ENCODE measurements around the gene PLIN3. TPM values are rescaled to one million over a fixed set of nuclear protein-coding genes. Genes with fewer than 3 reads are reported as not detected.

The PLIN3 gene
- total and polyA plus RNA-seq, 2 of the 4 experiments (the other 2 are of a cell fraction) = 147 to 246 TPM

GRCh38 chr19:4914736-4915501 is 47.5 kb upstream of the PLIN3 start (continued):
- no peak for TF ChIP-seq USF2 (IDR thresholded peaks at IDR 0.05; ENCODE audit: low read depth, low read length)

GRCh38 chr19:4913996-4914735 is 46.7 kb upstream of the PLIN3 start:
- H2AK9ac ChIP-seq (replicated peaks; ENCODE audit: low read depth, low read length, poor library complexity) = peak overlapping the region; percentile 89
- CTCF ChIA-PET = interaction anchor here (4.6 kb wide), 1 partner anchor 104 kb away, joined by 30 read pairs; no protein-coding TSS in a partner anchor
- ATAC-seq (ENCODE audit: low read depth) = no peak
- peak overlapping the region; percentile 94 for H4K91ac ChIP-seq (ENCODE audit: insufficient read depth, low read depth, low read length)
- H2BK120ac ChIP-seq (ENCODE audit: low read depth, low read length) = peak overlapping the region; percentile 91
- H4K5ac ChIP-seq (ENCODE audit: low read depth, low read length) = peak overlapping the region; percentile 62
- peak overlapping the region; percentile 12; the same call in 1 of the 2 replicates for H3K14ac ChIP-seq (replicated peaks; ENCODE audit: low read depth, low read length)
- peak overlapping the region; percentile 96 for H2BK5ac ChIP-seq (ENCODE audit: low read depth, low read length, poor library complexity, severe bottlenecking)
- in situ Hi-C loops (cut with MboI; ENCODE audit: low sequenced_read_pairs) (loop anchor here (5.0 kb wide), 2 partner anchors 42 to 107 kb away; no protein-coding TSS in a partner anchor), dilution Hi-C loops (cut with HindIII; ENCODE audit: low sequenced_read_pairs, unreplicated experiment) (no loop called here), intact Hi-C loops (cut with micrococcal nuclease) (no loop called here)
- peak overlapping the region; percentile 67 for H3K27ac ChIP-seq (ENCODE audit: insufficient read depth, low read length)
- H3K4ac ChIP-seq (ENCODE audit: low read depth, low read length) = peak overlapping the region; percentile 92
- peaks cover 0 to 71% of the 10 kb centered on the region in 2 experiments; a peak in 2 of 4 replicates for H3K79me1 ChIP-seq (ENCODE audit: low read depth in 1 of 2, low read length in 2 of 2)
- no peak overlapping the region for H3K9ac ChIP-seq (ENCODE audit: low read depth, low read length)
- peak overlapping the region; percentile 55 for H3K18ac ChIP-seq (ENCODE audit: low read depth, low read length)
- no peaks in the 10 kb centered on the region for H3K9me3 ChIP-seq (ENCODE audit: control insufficient read depth, insufficient read depth, low read length)
- peaks cover 38% of the 10 kb centered on the region for H3K4me1 ChIP-seq (ENCODE audit: control insufficient read depth, insufficient read depth, low read length)
- H3K56ac ChIP-seq (ENCODE audit: extremely low read depth, insufficient read depth, low read length) = no peak overlapping the region; the same call in 1 of the 2 replicates
- peaks cover 43% of the 10 kb centered on the region for H4K20me1 ChIP-seq (ENCODE audit: insufficient read depth, low read length)
- peak overlapping the region; percentile 86 for H2AFZ ChIP-seq (replicated peaks; ENCODE audit: low read length, poor library complexity)
- no peak overlapping the region for H3K4me2 ChIP-seq (ENCODE audit: low read depth, low read length)
- H3K9me1 ChIP-seq (ENCODE audit: insufficient read depth, low read length) = peaks cover 9% of the 10 kb centered on the region
- WGBS, 2 experiments (ENCODE audit: extremely low coverage in 2 of 2, insufficient read length in 1 of 2) = 84% methylated on average over 12 of the region's 24 CpGs; no CpG with 5 or more reads in 1 of the 2 experiments
- no peak overlapping the region for H3K4me3 ChIP-seq (ENCODE audit: insufficient read depth, low read depth, low read length)
- H2BK15ac ChIP-seq (ENCODE audit: low read depth, low read length) = peak overlapping the region; percentile 82; the same call in 2 of the 3 replicates
- no TSS peak for BruUV-seq (replicated peaks)
- POLR2A ChIA-PET (ENCODE audit: unreplicated experiment) = no interaction called here
- peak overlapping the region; percentile 25 for H3K23ac ChIP-seq (ENCODE audit: low read depth, low read length)
- peak; percentile 18 for DNase-seq
- H3K36me3 ChIP-seq (ENCODE audit: control insufficient read depth, insufficient read depth, low read length) = peaks cover 1% of the 10 kb centered on the region; the same call in 1 of the 2 replicates
- peak overlapping the region; percentile 36 to 86; a peak in 3 of 4 replicates for H4K8ac ChIP-seq (ENCODE audit: low read depth in 2 of 2, low read length in 2 of 2)
- no peaks in the 10 kb centered on the region for H3K27me3 ChIP-seq (ENCODE audit: control insufficient read depth, insufficient read depth, low read length)
- H2AK5ac ChIP-seq (ENCODE audit: low read depth, low read length) = peak overlapping the region; percentile 69; the same call in 1 of the 2 replicates
- H2BK20ac ChIP-seq (ENCODE audit: low read depth, low read length) = peak overlapping the region; percentile 85
- TF ChIP-seq FOS (IDR thresholded peaks at IDR 0.05; ENCODE audit: low read depth, low read length) (no peak), ELK1 (IDR thresholded peaks at IDR 0.05; ENCODE audit: borderline replicate concordance, low read depth, low read length) (no peak), USF2 (IDR thresholded peaks at IDR 0.05; ENCODE audit: low read depth, low read length) (no peak), CHD1 (IDR thresholded peaks at IDR 0.05; ENCODE audit: low read depth, low read length) (no peak), RAD21 (IDR thresholded peaks at IDR 0.05; ENCODE audit: low read length) (no peak), SMC3 (IDR thresholded peaks at IDR 0.05; ENCODE audit: low read depth, low read length) (no peak), NFE2L2 (IDR thresholded peaks at IDR 0.05; ENCODE audit: low read depth, low read length) (no peak), MAFK (IDR thresholded peaks at IDR 0.05; ENCODE audit: low read depth, low read length) (no peak), MAZ (IDR thresholded peaks at IDR 0.05; ENCODE audit: borderline replicate concordance, low read depth, low read length) (no peak), CEBPB (IDR thresholded peaks at IDR 0.05; ENCODE audit: low read depth, low read length) (no peak), BHLHE40 (IDR thresholded peaks at IDR 0.05; ENCODE audit: low read depth, low read length) (no peak)

All from IMR-90 (cell line).